Neutrophil (primary cell): ENCODE data around the gene BRSK2.

Experiments
- H3K27ac ChIP-seq: fragments of 200-600 bp; sonication (generic); 2 replicates; pipeline ENCODE4 v1.5.1; 2016; ENCODE audit warnings: mild to moderate bottlenecking, moderate library complexity
- H3K27me3 ChIP-seq: fragments of 200-600 bp; sonication (generic); 2 replicates; pipeline ENCODE4 v1.6.0; 2016; ENCODE audit warnings: mild to moderate bottlenecking
- H3K36me3 ChIP-seq: fragments of 200-600 bp; sonication (generic); 2 replicates; pipeline ENCODE4 v1.5.1; 2017
- H3K4me1 ChIP-seq, 2 experiments: fragments of 200-600 bp in 1 of 2; sonication (generic) in 1 of 2; 1 replicate in 1 of 2; 2 replicates in 1 of 2; pipeline versions ENCODE4 v1.5.1 to v1.6.1; 2013 to 2016; ENCODE audit warnings: low read depth in 1 of 2, low read length in 1 of 2, mild to moderate bottlenecking in 1 of 2, moderate library complexity in 1 of 2; ENCODE audit not compliant: control insufficient read depth in 1 of 2, insufficient read depth in 1 of 2
- H3K4me3 ChIP-seq, 2 experiments: fragments of 200-600 bp in 1 of 2; sonication (generic) in 1 of 2; 1 replicate in 1 of 2; 2 replicates in 1 of 2; pipeline ENCODE4 v1.5.1; 2013 to 2016; ENCODE audit warnings: low read depth in 1 of 2, low read length in 1 of 2, mild to moderate bottlenecking in 1 of 2, moderate library complexity in 1 of 2
- H3K9me3 ChIP-seq: fragments of 200-600 bp; sonication (generic); 2 replicates; pipeline ENCODE4 v1.5.1; 2016
- TF ChIP-seq, protein P1 (sequence below): fragments of 200-600 bp; sonication (generic); IDR thresholded peaks from 2 replicates; pipeline ENCODE4 v1.5.1; 2016; ENCODE audit warnings: antibody characterized with exemption

The BRSK2 gene

DNA sequence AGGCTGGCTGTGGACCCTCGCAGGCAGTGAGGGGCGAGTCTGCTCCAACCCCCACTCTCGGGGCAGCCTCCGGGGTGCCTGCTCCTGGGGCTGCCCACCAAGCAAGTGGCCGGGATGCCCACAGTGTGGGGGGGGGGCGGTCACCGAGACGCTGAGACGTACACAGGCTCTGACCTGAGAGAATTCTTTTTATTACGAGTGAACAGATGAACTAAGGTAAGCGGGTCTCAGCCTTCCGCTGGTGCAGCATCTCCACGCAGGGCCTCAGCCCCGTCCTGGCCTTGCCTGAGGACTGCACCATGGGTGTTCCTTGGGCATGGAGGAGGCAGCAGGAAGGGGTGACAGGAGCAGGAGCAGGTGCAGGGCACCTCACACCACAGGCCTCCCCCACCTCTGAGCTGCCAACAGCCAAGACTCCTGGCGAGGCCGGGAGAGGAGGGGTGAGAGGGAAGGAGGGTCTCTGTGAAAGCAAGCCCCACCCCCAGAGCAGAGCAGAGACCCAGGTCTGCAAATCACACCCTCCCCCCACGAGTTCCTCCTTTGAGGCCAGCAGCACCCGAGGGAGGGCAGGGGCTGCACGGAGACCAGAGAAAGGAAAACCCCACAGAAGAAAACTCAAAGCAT, 79.7 kb downstream of the BRSK2 start:
- no peaks in the 10 kb centered on the region for H3K27me3 ChIP-seq
- peaks cover 70% of the 10 kb centered on the region for H3K36me3 ChIP-seq
- H3K27ac ChIP-seq, result no peak overlapping the region
- H3K4me3 ChIP-seq, result no peak overlapping the region
- H3K4me1 ChIP-seq, result no peaks in the 10 kb centered on the region
- TF ChIP-seq, protein P1, sequence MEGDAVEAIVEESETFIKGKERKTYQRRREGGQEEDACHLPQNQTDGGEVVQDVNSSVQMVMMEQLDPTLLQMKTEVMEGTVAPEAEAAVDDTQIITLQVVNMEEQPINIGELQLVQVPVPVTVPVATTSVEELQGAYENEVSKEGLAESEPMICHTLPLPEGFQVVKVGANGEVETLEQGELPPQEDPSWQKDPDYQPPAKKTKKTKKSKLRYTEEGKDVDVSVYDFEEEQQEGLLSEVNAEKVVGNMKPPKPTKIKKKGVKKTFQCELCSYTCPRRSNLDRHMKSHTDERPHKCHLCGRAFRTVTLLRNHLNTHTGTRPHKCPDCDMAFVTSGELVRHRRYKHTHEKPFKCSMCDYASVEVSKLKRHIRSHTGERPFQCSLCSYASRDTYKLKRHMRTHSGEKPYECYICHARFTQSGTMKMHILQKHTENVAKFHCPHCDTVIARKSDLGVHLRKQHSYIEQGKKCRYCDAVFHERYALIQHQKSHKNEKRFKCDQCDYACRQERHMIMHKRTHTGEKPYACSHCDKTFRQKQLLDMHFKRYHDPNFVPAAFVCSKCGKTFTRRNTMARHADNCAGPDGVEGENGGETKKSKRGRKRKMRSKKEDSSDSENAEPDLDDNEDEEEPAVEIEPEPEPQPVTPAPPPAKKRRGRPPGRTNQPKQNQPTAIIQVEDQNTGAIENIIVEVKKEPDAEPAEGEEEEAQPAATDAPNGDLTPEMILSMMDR, result no peak
- no peaks in the 10 kb centered on the region for H3K9me3 ChIP-seq

DNA sequence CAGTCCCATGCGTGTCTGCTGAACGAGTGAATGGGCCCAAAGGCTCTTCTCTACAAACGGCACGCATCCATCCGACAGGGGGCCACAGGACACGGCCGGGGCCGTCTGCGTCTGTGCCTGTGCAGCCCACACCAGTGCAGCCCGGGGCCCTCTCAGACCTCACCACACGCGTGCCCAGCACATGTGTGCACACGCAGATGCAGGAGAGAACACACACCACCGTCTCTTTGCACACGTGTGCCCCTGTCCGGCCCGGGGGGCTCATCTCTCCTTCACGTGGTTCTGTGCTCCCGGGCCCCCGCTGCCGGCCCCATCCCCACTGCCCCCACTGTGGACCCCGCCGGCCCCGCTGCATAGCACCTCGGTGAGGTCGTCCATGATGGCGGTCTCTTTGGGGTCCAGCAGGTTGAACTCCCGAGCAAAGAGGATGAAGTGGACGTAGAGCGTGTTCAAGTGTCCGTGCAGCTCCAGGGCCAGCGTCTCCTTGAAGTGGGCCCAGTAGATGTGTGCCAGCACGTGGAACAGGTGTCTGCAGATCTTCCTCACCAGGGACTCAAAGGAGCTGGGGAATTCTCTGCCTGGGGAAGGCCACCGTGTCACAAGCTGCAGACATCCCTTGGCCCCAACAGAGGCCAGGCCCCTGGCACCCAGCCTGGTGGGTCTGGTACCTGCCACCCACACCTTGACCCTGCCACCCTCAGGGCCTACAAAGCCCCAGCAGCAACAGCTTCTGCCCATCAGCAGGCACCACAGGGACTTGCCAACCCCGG, 80.4 kb downstream of the BRSK2 start:
- Histone ChIP-seq H3K27ac (no peak overlapping the region), H3K4me1 (no peaks in the 10 kb centered on the region), H3K27me3 (no peaks in the 10 kb centered on the region), H3K4me3 (no peak overlapping the region), H3K9me3 (no peaks in the 10 kb centered on the region), H3K36me3 (peaks cover 72% of the 10 kb centered on the region)
- TF ChIP-seq, protein P1, result no peak

DNA sequence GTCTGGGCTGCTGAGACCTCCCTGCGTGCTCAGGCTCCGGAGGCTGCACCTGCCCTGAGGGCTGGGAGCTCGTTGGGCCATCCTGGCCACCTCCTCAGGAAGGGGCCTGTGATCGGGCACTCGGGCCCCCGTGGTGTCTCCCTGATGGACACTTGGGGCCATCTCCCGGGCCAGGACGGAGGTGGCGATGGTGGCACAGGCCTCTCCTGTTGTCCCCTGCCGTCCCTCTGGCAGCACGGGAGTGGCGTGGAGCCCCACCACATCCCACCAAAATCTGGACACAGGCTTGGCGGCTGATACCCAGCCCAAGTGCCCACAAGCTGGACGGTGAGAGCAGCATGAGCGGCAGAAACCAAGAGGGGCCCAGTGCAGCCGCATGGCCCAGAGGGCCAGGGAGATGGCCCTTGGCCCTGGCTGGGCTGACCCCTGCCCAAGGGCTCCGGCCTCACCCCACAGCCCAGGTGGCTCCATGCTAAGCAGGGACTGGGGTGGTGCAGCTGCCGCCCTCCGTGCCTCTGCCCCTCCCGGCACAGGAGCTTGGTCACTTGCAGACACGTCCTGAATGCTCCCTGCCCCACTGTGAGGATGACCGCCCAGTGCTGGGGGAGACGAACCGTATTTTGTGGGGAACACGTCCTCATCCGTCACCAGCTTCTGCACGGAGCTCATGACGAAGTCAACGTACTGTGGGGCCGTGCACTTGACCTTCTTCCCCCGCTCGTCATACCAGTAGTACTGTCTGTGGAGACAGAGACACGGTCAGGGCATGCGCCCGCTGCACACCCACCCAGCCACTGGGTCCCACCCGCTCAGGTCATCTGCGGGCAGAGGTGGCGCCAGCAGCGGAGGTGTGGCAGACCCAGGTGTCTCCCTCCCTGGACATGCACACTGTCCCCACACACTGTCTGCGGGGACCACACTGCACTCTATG, 81.2 kb downstream of the BRSK2 start:
- TF ChIP-seq, protein P1, result no peak
- H3K36me3 ChIP-seq, result peaks cover 78% of the 10 kb centered on the region
- no peaks in the 10 kb centered on the region for H3K27me3 ChIP-seq
- no peak overlapping the region for H3K27ac ChIP-seq
- no peaks in the 10 kb centered on the region for H3K4me1 ChIP-seq
- H3K4me3 ChIP-seq, result no peak overlapping the region
- H3K9me3 ChIP-seq, result no peaks in the 10 kb centered on the region

DNA sequence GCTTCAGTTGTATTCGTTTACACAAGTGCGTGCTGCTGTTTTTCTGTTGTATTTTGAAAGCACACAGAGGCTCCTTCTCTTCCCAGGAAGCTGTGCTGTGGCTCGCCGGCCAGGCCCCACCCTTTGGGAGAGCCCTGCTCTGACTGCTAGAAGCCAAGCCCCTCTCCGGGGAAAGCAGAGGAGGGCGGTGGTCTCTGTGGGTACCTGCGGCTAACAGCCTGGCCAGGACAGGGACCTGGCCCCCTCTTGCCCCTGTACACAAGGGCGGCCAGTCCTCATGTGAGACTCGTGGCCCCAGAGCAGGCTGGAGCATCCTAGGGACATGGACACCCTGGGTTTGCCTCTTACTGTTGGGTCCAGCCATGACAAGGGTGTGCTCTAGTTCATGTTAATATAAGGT, 82.0 kb downstream of the BRSK2 start:
- Histone ChIP-seq H3K9me3 (no peaks in the 10 kb centered on the region), H3K27ac (no peak overlapping the region), H3K36me3 (peaks cover 86% of the 10 kb centered on the region), H3K27me3 (no peaks in the 10 kb centered on the region), H3K4me3 (no peak overlapping the region), H3K4me1 (no peaks in the 10 kb centered on the region)
- TF ChIP-seq, protein P1, result no peak

DNA sequence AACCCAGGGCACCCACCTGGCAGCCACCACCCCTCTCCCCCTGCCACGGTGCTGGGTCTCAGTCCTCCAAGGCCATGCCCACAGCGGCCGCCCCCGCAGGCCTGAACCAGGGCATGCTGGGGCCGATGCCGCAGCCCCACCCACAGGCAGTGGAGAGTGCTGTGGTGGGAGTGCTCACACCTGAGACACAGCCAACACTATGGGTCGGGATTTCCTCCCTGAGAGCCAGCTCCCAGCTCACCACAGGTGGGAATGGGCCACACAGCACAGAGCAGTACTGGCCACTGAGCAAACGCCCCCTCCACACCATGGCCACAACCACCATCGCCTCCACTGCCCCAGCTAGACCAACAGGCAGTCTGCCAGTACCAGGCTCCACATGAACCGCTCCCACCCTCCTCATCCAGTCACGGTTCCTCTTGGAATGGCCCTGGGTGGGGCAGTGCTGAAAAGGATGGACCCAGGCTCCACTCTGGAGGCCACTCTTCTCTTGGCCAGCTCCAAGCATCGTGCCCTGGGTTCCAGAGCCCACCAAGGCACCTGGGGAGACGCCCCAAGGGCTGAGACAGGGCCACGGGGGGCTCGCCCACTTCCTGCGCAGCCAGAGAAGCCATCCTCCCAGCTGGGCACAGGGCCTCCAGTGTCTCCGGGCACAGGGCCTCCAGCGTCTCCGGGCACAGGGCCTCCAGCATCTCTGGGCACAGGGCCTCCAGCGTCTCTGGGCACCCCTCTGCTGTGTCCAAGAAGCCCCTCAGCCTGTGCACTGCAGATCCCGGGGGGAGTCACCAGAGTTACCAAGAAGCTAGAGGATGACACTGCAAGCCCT, 82.7 kb downstream of the BRSK2 start:
- no peaks in the 10 kb centered on the region for H3K4me1 ChIP-seq
- TF ChIP-seq, protein P1, result no peak
- H3K27ac ChIP-seq, result no peak overlapping the region
- peaks cover 92% of the 10 kb centered on the region for H3K36me3 ChIP-seq
- no peaks in the 10 kb centered on the region for H3K9me3 ChIP-seq
- H3K27me3 ChIP-seq, result no peaks in the 10 kb centered on the region
- H3K4me3 ChIP-seq, result no peak overlapping the region
